ENCODE results near the gene NEUROG1.
"Not testable (repeated sequence)": the region's sequence is repeated elsewhere in the genome, so short reads cannot be mapped to it uniquely, and the experiment has no call there.

The NEUROG1 gene

GRCh38 chr5:135541807-135542502 is 6.2 kb upstream of the NEUROG1 start:
- no peak for FAIRE-seq
- TF ChIP-seq POLR2AphosphoS5 (IDR thresholded peaks at IDR 0.05; ENCODE audit: low read depth, low read length) (no peak), POU2F2 (IDR thresholded peaks at IDR 0.05; ENCODE audit: low read depth, low read length) (no peak), TAF1 (IDR thresholded peaks at IDR 0.05; ENCODE audit: low read depth, low read length) (no peak), POLR2A (IDR thresholded peaks at IDR 0.05; ENCODE audit: low read depth, low read length) (no peak), SPI1 (IDR thresholded peaks at IDR 0.05; ENCODE audit: low read depth, low read length) (no peak), PAX5 (IDR thresholded peaks at IDR 0.05; ENCODE audit: insufficient read depth, low read length, severe bottlenecking) (no peak)

GRCh38 chr5:135539430-135540005 is 3.8 kb upstream of the NEUROG1 start:
- TF ChIP-seq SPI1 (IDR thresholded peaks at IDR 0.05; ENCODE audit: low read depth, low read length) (no peak), POU2F2 (IDR thresholded peaks at IDR 0.05; ENCODE audit: low read depth, low read length) (no peak), POLR2A (IDR thresholded peaks at IDR 0.05; ENCODE audit: low read depth, low read length) (no peak), TAF1 (IDR thresholded peaks at IDR 0.05; ENCODE audit: low read depth, low read length) (no peak)
- no peak for DNase-seq (ENCODE audit: insufficient read length, low spot score)
- FAIRE-seq, result no peak

More at GRCh38 chr5:135541807-135542502, 6.2 kb upstream of the NEUROG1 start:
- no peak for DNase-seq (ENCODE audit: insufficient read length, low spot score)

GRCh38 chr5:135538261-135538660 is 2.5 kb upstream of the NEUROG1 start:
- DNase-seq (ENCODE audit: insufficient read length, low spot score) (no peak), FAIRE-seq (no peak)
- no peak for TF ChIP-seq TAF1 (IDR thresholded peaks at IDR 0.05; ENCODE audit: low read depth, low read length)
- TF ChIP-seq POU2F2 (IDR thresholded peaks at IDR 0.05; ENCODE audit: low read depth, low read length), result no peak
- no peak for TF ChIP-seq PAX5 (IDR thresholded peaks at IDR 0.05; ENCODE audit: insufficient read depth, low read length, severe bottlenecking)
- no peak for TF ChIP-seq POLR2AphosphoS5 (IDR thresholded peaks at IDR 0.05; ENCODE audit: low read depth, low read length)
- TF ChIP-seq SPI1 (IDR thresholded peaks at IDR 0.05; ENCODE audit: low read depth, low read length), result no peak
- no peak for TF ChIP-seq POLR2A (IDR thresholded peaks at IDR 0.05; ENCODE audit: low read depth, low read length)

- no peak for TF ChIP-seq POLR2AphosphoS5 (IDR thresholded peaks at IDR 0.05; ENCODE audit: low read depth, low read length)
- no peak for TF ChIP-seq POU2F2 (IDR thresholded peaks at IDR 0.05; ENCODE audit: low read depth, low read length)
- TF ChIP-seq PAX5 (IDR thresholded peaks at IDR 0.05; ENCODE audit: insufficient read depth, low read length, severe bottlenecking), result no peak
- TF ChIP-seq TAF1 (IDR thresholded peaks at IDR 0.05; ENCODE audit: low read depth, low read length), result no peak
- TF ChIP-seq SPI1 (IDR thresholded peaks at IDR 0.05; ENCODE audit: low read depth, low read length), result no peak
- TF ChIP-seq POLR2A (IDR thresholded peaks at IDR 0.05; ENCODE audit: low read depth, low read length), result no peak
- DNase-seq (ENCODE audit: insufficient read length, low spot score), result no peak
- no peak for FAIRE-seq
Observed at GRCh38 chr5:135537745-135538144, 2.0 kb upstream of the NEUROG1 start.

GRCh38 chr5:135537271-135537670 is 1.5 kb upstream of the NEUROG1 start:
- FAIRE-seq, result no peak
- DNase-seq (ENCODE audit: insufficient read length, low spot score), result no peak
- TF ChIP-seq SPI1 (IDR thresholded peaks at IDR 0.05; ENCODE audit: low read depth, low read length) (no peak), POLR2A (IDR thresholded peaks at IDR 0.05; ENCODE audit: low read depth, low read length) (no peak), POLR2AphosphoS5 (IDR thresholded peaks at IDR 0.05; ENCODE audit: low read depth, low read length) (no peak), POU2F2 (IDR thresholded peaks at IDR 0.05; ENCODE audit: low read depth, low read length) (no peak), PAX5 (IDR thresholded peaks at IDR 0.05; ENCODE audit: insufficient read depth, low read length, severe bottlenecking) (no peak), TAF1 (IDR thresholded peaks at IDR 0.05; ENCODE audit: low read depth, low read length) (no peak)

GRCh38 chr5:135535420-135535819 is 344 bp downstream of the NEUROG1 start:
- FAIRE-seq (no peak), DNase-seq (ENCODE audit: insufficient read length, low spot score) (no peak)
- TF ChIP-seq POU2F2 (IDR thresholded peaks at IDR 0.05; ENCODE audit: low read depth, low read length), result no peak
- no peak for TF ChIP-seq POLR2A (IDR thresholded peaks at IDR 0.05; ENCODE audit: low read depth, low read length)
- no peak for TF ChIP-seq SPI1 (IDR thresholded peaks at IDR 0.05; ENCODE audit: low read depth, low read length)
- no peak for TF ChIP-seq POLR2AphosphoS5 (IDR thresholded peaks at IDR 0.05; ENCODE audit: low read depth, low read length)
- TF ChIP-seq TAF1 (IDR thresholded peaks at IDR 0.05; ENCODE audit: low read depth, low read length), result no peak
- TF ChIP-seq PAX5 (IDR thresholded peaks at IDR 0.05; ENCODE audit: insufficient read depth, low read length, severe bottlenecking), result no peak

GRCh38 chr5:135534609-135535419 is 950 bp downstream of the NEUROG1 start:
- DNase-seq (ENCODE audit: insufficient read length, low spot score) (no peak), FAIRE-seq (no peak)
- TF ChIP-seq PAX5 (IDR thresholded peaks at IDR 0.05; ENCODE audit: insufficient read depth, low read length, severe bottlenecking), result no peak
- no peak for TF ChIP-seq POLR2AphosphoS5 (IDR thresholded peaks at IDR 0.05; ENCODE audit: low read depth, low read length)
- TF ChIP-seq POLR2A (IDR thresholded peaks at IDR 0.05; ENCODE audit: low read depth, low read length), result no peak
- TF ChIP-seq SPI1 (IDR thresholded peaks at IDR 0.05; ENCODE audit: low read depth, low read length), result no peak
- TF ChIP-seq TAF1 (IDR thresholded peaks at IDR 0.05; ENCODE audit: low read depth, low read length), result no peak
- TF ChIP-seq POU2F2 (IDR thresholded peaks at IDR 0.05; ENCODE audit: low read depth, low read length), result no peak

- no peak for DNase-seq (ENCODE audit: insufficient read length, low spot score)
- no peak for TF ChIP-seq PAX5 (IDR thresholded peaks at IDR 0.05; ENCODE audit: insufficient read depth, low read length, severe bottlenecking)
- TF ChIP-seq TAF1 (IDR thresholded peaks at IDR 0.05; ENCODE audit: low read depth, low read length), result no peak
- no peak for TF ChIP-seq SPI1 (IDR thresholded peaks at IDR 0.05; ENCODE audit: low read depth, low read length)
- no peak for TF ChIP-seq POU2F2 (IDR thresholded peaks at IDR 0.05; ENCODE audit: low read depth, low read length)
- TF ChIP-seq POLR2AphosphoS5 (IDR thresholded peaks at IDR 0.05; ENCODE audit: low read depth, low read length), result no peak
- no peak for TF ChIP-seq POLR2A (IDR thresholded peaks at IDR 0.05; ENCODE audit: low read depth, low read length)
- no peak for FAIRE-seq
Observed at GRCh38 chr5:135533794-135534193, 2.0 kb downstream of the NEUROG1 start.

GRCh38 chr5:135533334-135533733 is 2.4 kb downstream of the NEUROG1 start:
- FAIRE-seq, result no peak
- no peak for DNase-seq (ENCODE audit: insufficient read length, low spot score)
- no peak for TF ChIP-seq PAX5 (IDR thresholded peaks at IDR 0.05; ENCODE audit: insufficient read depth, low read length, severe bottlenecking)
- no peak for TF ChIP-seq TAF1 (IDR thresholded peaks at IDR 0.05; ENCODE audit: low read depth, low read length)
- no peak for TF ChIP-seq POLR2A (IDR thresholded peaks at IDR 0.05; ENCODE audit: low read depth, low read length)
- no peak for TF ChIP-seq SPI1 (IDR thresholded peaks at IDR 0.05; ENCODE audit: low read depth, low read length)
- TF ChIP-seq POLR2AphosphoS5 (IDR thresholded peaks at IDR 0.05; ENCODE audit: low read depth, low read length), result no peak
- TF ChIP-seq POU2F2 (IDR thresholded peaks at IDR 0.05; ENCODE audit: low read depth, low read length), result no peak

GRCh38 chr5:135529576-135529975 is 6.2 kb downstream of the NEUROG1 start:
- not testable (repeated sequence) for FAIRE-seq; DNase-seq (ENCODE audit: insufficient read length, low spot score)
